ENCODE results near the gene RCHY1. TPM values are rescaled to one million over a fixed set of nuclear protein-coding genes. Genes with fewer than 3 reads are reported as not detected.

Gene RCHY1
- total RNA-seq, result 28.5 and 29.6 TPM in 2 replicates

- peak; percentile 87 for ATAC-seq (ENCODE audit: low read depth)
- Mint-ChIP-seq H3K27me3 (no peaks in the 10 kb centered on the region), H3K4me1 (peaks cover 39% of the 10 kb centered on the region), H3K4me3 (no peak within 1 kb of the TSS), H3K36me3 (ENCODE audit: low read depth) (peaks cover 48% of the 10 kb centered on the region), H3K9me3 (peaks cover 3% of the 10 kb centered on the region), H3K27ac (peak within 1 kb of the TSS; percentile 95)
- POLR2A ChIA-PET, result interaction anchor here (0.7 to 2.5 kb wide), 12 partner anchors 9 to 1561 kb away, joined by 3 to 22 read pairs (median 4); partner anchors contain the start of genes G3BP2, NAAA, ODAPH and PARM1
- CTCF ChIA-PET, result interaction anchor here (1.1 to 1.7 kb wide), 5 partner anchors 9 to 639 kb away, joined by 3 to 4 read pairs (median 4); partner anchors contain the start of gene PARM1
- no peak for TF ChIP-seq CTCF (IDR thresholded peaks at IDR 0.05)
- peak; percentile 88 for DNase-seq
- intact Hi-C loops (cut with micrococcal nuclease), result loop anchor here (1.0 to 10.0 kb wide), 10 partner anchors 116 to 1560 kb away; partner anchors contain the start of genes AREG, CCNI, CDKL2 and G3BP2
Observed at GRCh38 chr4:75514131-75514948, at the start of gene RCHY1, which contains the start of gene THAP6. RCHY1 (minus strand) TSS chr4:75514403; CDS start chr4:75514286, 117 bp downstream. THAP6 (plus strand) TSS chr4:75514473; CDS start chr4:75515453, 980 bp downstream.

- DNase-seq, result no peak
- Mint-ChIP-seq H3K4me1 (peaks cover 4% of the 10 kb centered on the region), H3K4me3 (no peak overlapping the region), H3K9me3 (no peaks in the 10 kb centered on the region), H3K36me3 (ENCODE audit: low read depth) (no peaks in the 10 kb centered on the region), H3K27ac (no peak overlapping the region), H3K27me3 (peaks cover 12% of the 10 kb centered on the region)
- no peak for TF ChIP-seq CTCF (IDR thresholded peaks at IDR 0.05)
- ATAC-seq (ENCODE audit: low read depth), result no peak
- ChIA-PET CTCF (no interaction called here), POLR2A (interaction anchor here (0.7 kb wide), 1 partner anchor 354 kb away, joined by 12 read pairs; no protein-coding TSS in a partner anchor)
- intact Hi-C loops (cut with micrococcal nuclease), result no loop called here
Observed at GRCh38 chr4:75561789-75562188, 47.6 kb upstream of the RCHY1 start.

- no peak for TF ChIP-seq CTCF (IDR thresholded peaks at IDR 0.05)
- POLR2A ChIA-PET, result no interaction called here
- H3K27ac Mint-ChIP-seq, result no peak overlapping the region
- H3K27me3 Mint-ChIP-seq, result peaks cover 7% of the 10 kb centered on the region
- no peaks in the 10 kb centered on the region for H3K9me3 Mint-ChIP-seq
- ATAC-seq (ENCODE audit: low read depth) (no peak), DNase-seq (no peak)
- intact Hi-C loops (cut with micrococcal nuclease), result no loop called here
- H3K4me1 Mint-ChIP-seq, result peaks cover 17% of the 10 kb centered on the region
- H3K4me3 Mint-ChIP-seq, result no peak overlapping the region
- CTCF ChIA-PET, result no interaction called here
- no peaks in the 10 kb centered on the region for H3K36me3 Mint-ChIP-seq (ENCODE audit: low read depth)
Observed at GRCh38 chr4:75557696-75558095, 43.5 kb upstream of the RCHY1 start.

- Mint-ChIP-seq H3K9me3 (no peaks in the 10 kb centered on the region), H3K27me3 (peaks cover 4% of the 10 kb centered on the region), H3K4me3 (no peak within 1 kb of the TSS), H3K36me3 (ENCODE audit: low read depth) (no peaks in the 10 kb centered on the region), H3K27ac (no peak within 1 kb of the TSS), H3K4me1 (peaks cover 17% of the 10 kb centered on the region)
- DNase-seq (no peak), ATAC-seq (ENCODE audit: low read depth) (peak; percentile 91)
- POLR2A ChIA-PET, result interaction anchor here (1.3 kb wide), 1 partner anchor 41 kb away, joined by 7 read pairs; the partner anchor contains the start of genes RCHY1 and THAP6
- intact Hi-C loops (cut with micrococcal nuclease), result no loop called here
- TF ChIP-seq CTCF (IDR thresholded peaks at IDR 0.05), result no peak
- CTCF ChIA-PET, result no interaction called here
Observed at GRCh38 chr4:75555294-75556164, 41.3 kb upstream of the RCHY1 start, which contains the start of gene ODAPH. ODAPH (plus strand) TSS chr4:75556066; CDS start chr4:75556083, 17 bp downstream.
